Left cardiac atrium (tissue), 4 donors: Measurements from ENCODE around the gene NRG2. TPM values are rescaled to one million over a fixed set of nuclear protein-coding genes. Genes with fewer than 3 reads are reported as not detected.

Source experiments
- ATAC-seq, 2 donors: fragments of 200-7000 bp; cut with Tn5 transposase; one replicate each; pipeline ENCODE4 v1.9.1; 2020; ENCODE audit warnings: mild to moderate bottlenecking in 2 of 2, moderate library complexity in 2 of 2
- DNase-seq: peaks from one replicate; pipeline ENCODE4 v3.0.0-alpha.2; 2020
- intact Hi-C, 2 donors: fragments of 100-400 bp; cut with DNase I; formaldehyde crosslinking; loops; one replicate each; pipeline versions ENCODE4 v1.14.1 to v1.15.1; 2022 to 2023
- total RNA-seq, 2 donors: library from RNA; stranded (reverse); fragmentation: NEBNext Ultra II Directional; extraction: Animal tissue kit (Norgen Biotek cat#: 25700); gene quantifications; one replicate each; pipeline ENCODE4 v1.2.1, GENCODE V29; 2021
- donor health status: DM: no; HTN: yes; CAD: no.
- donor health status: DM: no; HTN: yes; CAD: no; lungs with severe emphysema.
- donor health status: DM: yes; HTN: yes; CAD: no.
- donor health status: Dilated cardiomyopathy.

NRG2 gene
- total RNA-seq, 2 donors from 2014 or later, result 1.1 to 1.3 TPM

DNA sequence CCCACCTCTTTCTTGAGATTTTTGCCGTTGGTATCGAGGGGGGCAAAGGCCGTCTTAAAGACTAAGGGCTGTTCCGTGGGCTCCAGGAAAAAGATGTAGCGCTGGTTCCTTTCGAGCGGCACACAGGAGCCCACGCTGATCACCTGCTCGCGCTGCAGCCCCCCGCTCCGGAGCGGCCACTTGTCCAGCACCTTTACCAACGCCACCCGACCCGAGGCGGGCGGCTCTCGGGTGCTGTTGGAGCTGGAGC is 781 bp downstream of the NRG2 start:
- DNase-seq, result no peak
- intact Hi-C loops, result no loop called here
- ATAC-seq, result no peak

DNA sequence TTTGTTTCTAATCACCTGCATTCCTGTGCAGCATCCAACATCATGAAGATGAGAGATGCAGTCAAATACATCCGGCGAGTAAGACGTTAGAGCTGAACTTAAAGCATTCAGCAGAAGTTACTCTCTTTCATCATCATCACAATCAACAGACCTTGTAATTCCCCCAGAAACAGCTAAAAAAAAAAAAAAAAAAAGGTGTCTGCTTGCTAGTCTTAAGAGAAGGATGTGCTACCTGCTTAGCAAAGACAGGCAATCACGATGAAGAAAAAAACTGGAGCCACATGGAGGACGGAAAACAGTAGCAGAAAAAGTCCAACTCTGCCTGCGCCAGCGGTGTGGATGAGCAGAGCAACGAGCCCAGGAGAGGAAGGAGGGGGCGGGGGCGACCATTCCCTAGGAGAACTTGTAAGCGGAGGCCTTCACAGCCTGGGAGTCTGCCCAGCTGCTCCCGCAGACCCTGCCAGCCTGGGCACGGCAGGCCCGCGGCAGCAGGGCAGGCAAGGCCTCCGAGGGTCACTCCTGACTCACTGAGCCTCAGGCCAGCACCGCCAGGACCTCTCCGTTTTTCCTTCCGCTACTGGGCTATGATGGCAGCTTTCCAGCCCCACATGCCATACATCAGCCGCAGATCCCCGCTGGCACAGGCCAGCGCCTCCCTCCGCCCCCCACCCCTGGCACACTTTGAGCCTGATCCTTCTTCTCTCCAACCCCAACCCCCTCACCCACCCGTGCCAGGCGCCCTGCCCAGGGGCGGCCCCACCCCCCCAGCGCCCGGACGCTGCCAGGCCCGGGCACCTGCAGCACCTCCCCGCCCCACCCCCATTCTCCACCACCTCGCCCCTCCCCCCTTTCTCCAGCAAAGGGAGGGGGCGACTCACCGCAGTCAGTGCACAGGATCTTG is 1.4 kb downstream of the NRG2 start:
- intact Hi-C loops, result no loop called here
- peak; percentile 72 for DNase-seq
- ATAC-seq, result peak; percentile 67 to 84

DNA sequence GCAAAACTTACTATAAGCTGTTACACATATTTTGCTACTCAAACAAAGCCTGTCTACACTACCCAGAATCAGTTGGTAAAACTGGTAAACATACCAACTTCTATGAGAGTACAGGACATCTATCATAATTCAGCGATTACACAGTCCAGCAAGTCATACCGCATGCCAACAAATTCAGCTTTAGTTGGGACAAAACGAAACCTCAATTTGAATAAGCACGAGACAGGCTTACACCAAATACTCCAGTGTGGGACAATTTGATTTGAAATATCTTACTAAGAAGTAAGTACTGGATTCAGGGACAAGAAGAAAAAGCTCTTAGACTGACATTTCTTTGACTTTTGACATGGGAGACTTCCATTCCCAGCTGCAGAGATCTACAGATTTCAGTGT is 2.0 kb downstream of the NRG2 start:
- intact Hi-C loops, result no loop called here
- no peak for DNase-seq
- no peak for ATAC-seq

DNA sequence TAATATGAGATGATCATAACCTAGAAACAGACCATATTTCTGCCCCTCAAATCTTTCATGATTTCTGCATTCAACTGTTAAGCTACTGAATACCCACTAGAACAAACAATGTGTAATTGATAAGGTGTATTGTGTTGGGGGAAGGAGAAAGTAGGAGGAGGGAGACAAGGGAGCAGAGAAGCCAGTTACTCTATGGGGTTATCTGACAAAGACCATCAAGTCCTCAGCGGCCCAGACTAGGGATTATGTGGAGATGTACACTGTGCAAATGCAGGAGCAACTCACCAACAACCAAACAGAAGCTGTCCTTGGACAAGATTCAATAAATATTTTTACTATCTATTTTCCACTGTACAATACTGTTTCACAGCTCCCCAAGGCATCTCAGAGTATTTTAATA is 2.7 kb downstream of the NRG2 start:
- ATAC-seq (no peak), DNase-seq (no peak)
- intact Hi-C loops, result no loop called here

DNA sequence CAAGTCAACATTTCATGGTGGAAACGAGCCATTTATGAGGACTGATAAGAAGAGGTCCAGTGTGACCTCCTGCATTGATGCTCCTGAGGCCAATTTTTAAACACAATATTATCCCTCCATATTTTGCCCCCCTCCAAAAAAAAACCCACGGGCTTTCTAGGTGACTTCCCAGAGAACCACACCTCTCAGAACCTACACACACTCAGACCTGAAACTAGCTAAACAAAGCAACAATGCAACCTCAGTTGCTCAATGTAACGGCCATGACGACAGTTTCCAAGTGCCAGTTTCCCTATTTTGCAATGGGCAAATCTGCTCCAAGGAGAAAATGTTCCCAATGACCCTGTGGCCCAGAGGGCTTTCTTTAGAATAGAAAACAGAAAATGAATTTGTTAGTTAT is 3.5 kb downstream of the NRG2 start:
- no peak for DNase-seq
- intact Hi-C loops, result no loop called here
- no peak for ATAC-seq

DNA sequence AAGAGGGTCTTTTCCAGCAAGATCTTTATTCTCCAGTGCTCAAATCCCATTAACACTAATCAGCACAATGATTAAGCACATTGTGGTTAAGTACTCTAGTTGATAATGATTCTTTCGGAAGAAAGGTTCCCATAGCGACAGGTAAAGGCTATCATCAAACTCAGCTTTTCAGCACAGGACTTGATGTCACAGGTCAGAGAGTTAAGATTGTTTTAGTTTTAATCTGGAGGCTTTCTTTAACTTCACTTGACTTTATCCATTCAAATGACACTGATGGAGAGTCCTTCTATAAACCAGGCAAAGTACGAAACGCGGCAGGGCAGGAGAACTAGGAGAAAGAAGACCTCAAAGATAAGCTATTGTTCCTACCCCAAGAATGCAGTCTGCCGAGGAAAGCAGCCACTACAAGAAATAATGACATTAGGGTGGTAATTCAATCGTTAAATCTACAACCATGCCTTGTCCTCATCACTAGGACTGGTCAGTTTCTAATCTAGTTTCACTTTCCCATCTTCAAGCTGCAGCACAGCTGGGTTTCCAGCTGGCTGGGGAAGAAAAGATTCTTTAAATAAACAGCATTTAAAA is 4.6 kb downstream of the NRG2 start:
- intact Hi-C loops, result no loop called here
- ATAC-seq, result no peak
- no peak for DNase-seq

DNA sequence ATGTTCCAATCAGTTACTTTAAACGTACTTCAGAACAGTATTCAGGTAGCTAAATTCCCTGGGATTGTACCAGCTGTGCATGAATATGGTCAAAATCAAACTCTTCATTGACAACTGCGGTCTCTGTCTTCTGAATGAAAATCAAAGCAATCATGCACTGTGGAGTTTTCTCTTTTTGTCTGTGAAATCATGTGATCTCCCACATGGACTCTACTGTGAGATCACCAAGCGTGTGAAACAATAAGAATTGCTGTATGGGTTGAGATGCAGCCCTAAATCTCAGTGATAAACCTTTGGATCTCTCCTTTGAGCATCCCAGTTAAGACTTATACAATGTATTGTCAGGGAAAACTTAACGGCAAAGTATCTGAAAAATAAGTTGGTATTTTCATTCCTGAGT is 6.1 kb downstream of the NRG2 start:
- DNase-seq (no peak), ATAC-seq (no peak)
- intact Hi-C loops, result no loop called here

DNA sequence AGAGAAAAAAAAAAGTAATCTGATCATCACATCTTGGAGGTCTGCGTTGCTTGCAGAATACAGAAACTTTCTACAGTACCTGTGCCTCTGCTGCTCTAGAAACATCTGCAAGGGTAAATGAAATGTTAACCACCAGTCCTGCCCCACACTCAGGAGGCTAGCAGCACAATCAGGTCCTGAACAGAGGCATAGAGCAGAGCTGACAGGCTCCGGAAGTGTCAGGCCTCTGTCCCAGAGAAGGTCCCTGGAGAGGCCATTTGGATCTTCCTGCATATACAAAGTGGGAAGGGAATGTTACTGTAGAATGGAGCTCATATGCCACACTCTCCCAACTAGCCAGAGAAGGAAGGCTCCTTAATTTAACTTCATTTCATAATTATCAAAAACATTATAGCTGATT is 7.2 kb downstream of the NRG2 start:
- DNase-seq (no peak), ATAC-seq (peak; percentile 46 to 67)
- intact Hi-C loops, result no loop called here

DNA sequence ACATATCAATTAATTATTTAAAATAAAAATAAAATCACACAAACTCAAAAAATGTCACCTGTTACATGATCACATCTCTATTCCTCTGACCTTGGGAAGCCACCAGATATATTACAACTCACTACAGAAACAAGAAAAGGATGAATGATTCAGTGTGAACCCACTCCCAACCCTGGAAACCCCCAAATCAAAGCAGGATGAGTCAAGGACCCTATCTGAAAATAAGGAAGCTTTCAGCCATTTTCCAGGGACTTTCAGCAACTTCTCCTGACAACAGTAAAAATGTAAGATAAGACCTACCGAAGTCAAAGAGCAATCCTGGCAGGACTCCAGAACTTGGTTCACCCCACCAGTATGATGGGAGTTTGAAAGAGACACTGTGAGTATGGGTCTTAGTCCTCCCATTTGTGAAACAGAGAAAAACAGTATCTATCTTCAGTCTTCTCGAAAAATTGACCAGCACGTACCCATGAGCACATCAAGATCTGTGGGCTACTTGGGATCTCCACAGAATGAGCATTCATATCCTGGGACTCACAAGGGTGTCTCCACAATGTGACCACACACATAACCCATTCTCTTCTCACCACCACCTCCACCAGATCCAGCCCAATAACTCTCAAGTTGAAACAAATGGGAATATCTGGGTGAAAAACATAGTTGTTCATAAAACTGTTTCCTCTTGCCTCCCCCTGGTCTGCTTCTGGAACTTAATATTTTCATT is 9.9 kb downstream of the NRG2 start:
- intact Hi-C loops, result no loop called here
- DNase-seq (no peak), ATAC-seq (no peak)

DNA sequence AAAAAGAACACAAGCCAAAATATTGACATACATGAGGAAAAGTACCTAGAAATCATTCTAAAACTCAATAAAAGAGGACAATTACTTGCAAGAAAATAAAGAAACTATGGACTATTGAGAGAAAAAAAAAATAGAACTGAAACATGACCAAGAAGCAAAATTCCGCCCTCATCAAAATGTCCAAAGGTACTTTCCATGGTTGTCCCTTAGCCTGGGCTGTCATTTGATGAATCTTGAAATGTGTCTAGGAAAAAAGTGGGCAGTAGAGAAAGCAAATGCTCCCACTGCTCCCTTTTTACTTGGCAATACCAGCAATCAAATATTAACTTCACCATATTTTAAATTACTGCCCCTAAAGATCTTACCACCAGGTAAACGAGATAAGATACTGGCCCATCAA is 10.8 kb downstream of the NRG2 start:
- intact Hi-C loops, result no loop called here
- no peak for ATAC-seq
- DNase-seq, result no peak

DNA sequence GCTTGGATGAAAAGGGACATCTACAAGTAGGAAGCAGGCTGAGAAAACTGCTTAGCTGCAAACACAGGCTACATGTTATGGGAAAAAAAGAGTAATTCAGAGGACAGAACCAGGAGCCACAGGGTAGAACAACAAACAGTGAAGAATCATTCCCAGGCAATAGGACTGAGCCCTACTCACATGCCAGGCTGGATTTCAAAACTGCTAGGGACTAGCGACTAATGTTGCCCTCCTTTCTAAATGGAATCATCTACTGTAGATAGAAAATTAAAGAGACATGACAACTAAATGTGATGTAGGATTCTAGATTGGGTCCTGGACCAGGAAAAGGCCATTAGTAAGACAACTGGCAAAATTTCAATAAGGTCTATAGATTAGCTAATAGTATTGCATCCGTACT is 15.3 kb downstream of the NRG2 start:
- DNase-seq (no peak), ATAC-seq (no peak)
- intact Hi-C loops, result no loop called here

DNA sequence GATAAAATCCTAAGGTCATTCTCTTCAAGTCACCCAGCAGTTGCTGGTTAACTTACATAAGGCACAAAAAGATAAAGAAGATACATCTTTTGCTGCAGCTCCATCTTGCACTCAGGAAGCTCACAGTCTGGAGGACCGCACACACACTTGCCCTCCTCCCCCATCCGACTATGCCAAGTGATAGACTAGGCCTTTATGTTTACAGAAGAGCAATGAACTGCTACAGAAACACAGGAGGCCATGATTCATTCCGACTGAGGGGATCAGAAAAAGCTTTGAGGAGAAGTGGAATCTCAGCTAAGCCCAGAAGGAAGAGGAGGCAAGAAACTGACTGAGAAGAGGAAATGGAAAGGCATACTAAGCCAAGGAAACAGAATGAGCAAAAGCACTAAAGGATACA is 17.4 kb downstream of the NRG2 start:
- no peak for DNase-seq
- no peak for ATAC-seq
- intact Hi-C loops, result no loop called here

DNA sequence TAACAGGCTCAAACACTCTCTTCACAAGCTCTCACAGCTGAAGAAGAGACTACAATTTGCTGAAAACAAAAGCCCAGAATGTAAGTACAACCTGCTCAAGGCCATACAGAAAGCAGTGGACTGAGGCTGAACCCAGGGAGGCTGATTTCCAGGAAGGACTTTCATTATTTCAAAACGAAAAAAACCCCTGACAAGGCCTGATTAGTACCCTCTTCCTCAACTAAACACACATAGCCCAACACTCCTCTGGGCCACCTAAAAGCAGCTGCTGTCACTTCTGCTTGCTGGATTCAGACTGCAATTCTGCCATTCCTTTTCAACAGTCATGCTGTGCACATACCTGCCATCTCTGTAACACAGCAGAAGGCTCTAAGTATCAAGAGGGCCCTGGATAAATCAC is 18.2 kb downstream of the NRG2 start:
- intact Hi-C loops, result no loop called here
- no peak for ATAC-seq
- DNase-seq, result no peak

DNA sequence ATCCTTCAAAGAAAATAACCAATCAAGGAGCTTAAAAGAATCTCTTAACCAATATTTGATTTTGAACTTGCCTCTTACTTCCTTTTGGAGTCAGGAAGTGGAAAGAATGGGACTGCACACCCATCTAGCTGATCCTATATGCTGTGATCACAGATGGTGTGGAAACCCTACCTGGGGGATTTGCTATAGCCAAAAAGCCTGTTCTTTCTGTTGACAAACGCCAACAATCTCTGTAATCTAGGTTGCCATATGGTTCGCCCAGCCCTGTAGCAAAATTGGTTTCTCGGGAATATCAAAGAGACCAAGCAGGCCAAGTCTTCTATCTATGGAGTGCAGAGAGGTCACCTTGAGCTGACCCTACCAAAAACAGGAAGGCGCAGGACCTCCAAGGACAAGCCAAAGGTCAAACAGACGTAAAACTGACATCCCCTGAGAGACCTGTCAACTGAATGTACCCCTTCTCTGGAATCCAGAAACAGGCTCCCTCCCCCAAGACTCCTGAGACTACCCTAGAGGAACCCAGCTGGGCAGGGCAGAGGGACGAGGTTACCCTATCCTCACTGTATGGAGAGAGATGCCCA is 19.4 kb downstream of the NRG2 start:
- intact Hi-C loops, result no loop called here
- DNase-seq, result no peak
- ATAC-seq, result no peak

DNA sequence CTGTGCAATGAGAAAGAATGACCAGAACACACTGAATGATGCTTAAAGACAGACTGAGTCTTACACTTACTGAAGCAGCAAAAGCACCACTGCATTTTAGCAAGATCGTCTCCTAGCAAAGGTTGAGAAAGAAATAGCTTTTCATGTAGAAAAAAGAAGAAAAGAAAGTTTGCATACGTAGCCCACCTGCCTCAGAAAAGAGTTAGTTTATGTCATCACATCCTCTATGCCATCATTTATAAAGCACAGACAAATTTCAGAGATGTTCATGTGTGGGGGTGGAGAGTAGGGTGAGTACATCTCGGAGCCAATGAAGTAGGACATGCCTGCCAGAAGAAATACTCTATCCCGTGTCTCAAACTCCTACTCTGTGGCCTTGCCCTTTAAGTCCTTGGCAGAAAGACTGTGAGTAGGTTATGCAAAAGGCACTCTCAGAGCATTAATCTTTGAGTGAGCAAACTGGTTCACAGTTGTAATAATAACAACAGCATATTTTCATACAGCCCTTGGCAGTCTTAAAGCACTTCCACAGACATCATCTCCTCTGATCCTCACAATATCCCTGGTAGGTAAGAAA is 22.4 kb downstream of the NRG2 start:
- ATAC-seq, result peak; percentile 67 to 75
- no peak for DNase-seq
- intact Hi-C loops, result no loop called here

DNA sequence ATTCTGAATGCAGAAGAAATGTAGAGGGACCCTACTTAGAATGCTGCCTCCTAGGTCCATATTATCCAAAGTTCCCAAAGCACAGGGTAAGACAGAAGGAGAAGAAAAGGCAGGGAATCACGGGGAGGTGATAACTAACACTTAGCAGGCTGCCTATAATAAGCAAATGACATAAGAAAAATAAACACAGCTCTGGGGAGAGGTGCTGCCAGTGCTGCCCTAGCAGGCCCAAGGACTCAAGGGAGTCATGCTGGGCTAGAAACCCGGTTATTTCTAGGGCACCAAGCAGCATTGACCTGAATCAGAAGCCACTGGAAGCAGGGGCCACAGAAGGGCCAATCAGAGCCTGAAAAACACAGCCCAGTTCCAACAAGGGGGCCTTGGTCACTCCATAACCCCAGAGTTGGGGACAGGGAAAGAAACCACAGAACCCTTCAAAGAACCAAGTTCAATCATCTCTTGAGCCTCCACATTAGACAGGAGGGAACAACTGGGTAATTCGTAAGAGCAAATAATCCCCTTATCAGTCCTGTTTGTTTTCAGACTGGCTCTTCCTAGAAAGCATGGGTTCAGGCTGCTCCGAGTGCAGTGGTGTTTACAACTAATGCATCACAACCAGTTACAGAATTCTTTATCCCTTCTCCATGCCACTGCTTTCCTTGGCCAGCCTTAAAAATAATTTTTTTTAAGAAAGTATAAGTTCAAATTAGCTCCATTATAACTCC is 24.0 kb downstream of the NRG2 start:
- intact Hi-C loops, result no loop called here
- DNase-seq (no peak), ATAC-seq (peak; percentile 68 to 74)

DNA sequence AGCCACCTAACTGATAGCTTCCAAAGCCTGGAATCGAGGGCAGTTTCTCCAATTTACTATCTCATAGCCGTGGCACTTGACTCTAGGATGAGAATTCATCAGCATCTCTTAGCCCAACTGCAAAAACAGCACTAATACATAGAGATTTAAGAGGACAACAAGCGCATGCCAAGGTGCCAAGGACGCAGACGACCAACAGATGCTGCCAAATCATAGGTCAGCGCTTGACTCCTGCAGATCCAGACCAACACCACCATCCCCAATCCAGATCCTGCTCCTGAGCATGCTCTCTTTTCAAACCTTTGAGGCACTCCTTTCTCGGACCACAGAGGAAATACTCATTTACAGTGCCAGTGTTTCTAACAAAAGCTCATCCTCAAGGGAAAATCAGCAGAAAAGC is 24.6 kb downstream of the NRG2 start:
- ATAC-seq (no peak), DNase-seq (no peak)
- intact Hi-C loops, result no loop called here

DNA sequence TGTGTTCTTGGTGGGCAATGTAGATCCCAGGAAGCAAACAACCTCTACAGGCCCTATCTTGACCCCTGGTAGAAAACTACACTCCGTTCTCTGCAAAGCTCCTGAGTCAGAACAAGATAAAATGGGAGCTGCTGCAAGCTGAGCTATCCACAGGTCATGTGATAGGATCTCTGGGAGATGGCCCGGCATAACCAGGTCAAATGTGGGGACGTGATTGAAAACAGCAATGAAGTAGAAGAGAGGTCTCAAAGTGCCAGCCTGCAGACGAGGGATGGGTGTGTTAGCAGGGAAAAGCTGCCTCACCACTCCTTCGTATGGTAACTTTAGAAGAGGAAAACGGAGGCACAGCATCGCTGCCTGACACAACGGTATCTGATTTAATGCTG is 25.0 kb downstream of the NRG2 start:
- DNase-seq (no peak), ATAC-seq (peak; percentile 36 to 59)
- intact Hi-C loops, result no loop called here

DNA sequence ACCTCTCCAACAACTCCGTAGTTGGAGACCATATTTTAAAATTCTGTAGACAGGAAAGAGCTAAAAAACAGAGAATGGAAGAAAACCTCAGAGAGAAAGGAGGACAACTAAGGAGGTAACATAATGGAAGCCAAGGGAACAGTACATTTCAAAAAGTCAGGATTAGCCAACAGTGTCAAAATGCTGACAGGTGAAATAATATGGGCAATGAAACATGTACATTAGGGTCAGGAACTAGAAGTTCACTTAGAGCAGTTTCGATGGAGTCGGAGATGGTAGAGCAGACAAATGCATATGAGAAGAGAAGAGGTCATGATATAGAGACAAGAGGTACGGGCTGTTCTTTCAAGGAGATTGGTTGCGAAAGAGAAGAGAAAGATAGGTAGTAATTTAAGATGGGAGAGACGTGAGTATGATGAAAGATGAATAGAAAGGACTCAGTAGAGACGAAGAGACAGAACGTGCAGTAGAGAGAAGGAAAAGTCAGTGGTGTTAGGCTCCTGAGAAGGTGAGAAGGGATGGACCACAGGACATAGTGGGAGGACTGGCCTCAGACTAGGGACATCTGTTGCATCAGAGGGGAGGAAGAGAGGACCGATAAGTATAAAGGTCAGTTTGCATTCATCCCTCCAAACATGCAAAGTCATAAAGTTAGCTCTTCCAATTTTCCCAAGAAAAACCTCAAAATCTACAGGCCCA is 25.6 kb downstream of the NRG2 start:
- ATAC-seq, result no peak
- intact Hi-C loops, result no loop called here
- DNase-seq, result no peak
